Measurements from ENCODE around the gene KIF3B. TPM values are rescaled to one million over a fixed set of nuclear protein-coding genes. Genes with fewer than 3 reads are reported as not detected.

The KIF3B gene
- total RNA-seq, 1 experiment from 2014 or later: 24.3 TPM

DNA sequence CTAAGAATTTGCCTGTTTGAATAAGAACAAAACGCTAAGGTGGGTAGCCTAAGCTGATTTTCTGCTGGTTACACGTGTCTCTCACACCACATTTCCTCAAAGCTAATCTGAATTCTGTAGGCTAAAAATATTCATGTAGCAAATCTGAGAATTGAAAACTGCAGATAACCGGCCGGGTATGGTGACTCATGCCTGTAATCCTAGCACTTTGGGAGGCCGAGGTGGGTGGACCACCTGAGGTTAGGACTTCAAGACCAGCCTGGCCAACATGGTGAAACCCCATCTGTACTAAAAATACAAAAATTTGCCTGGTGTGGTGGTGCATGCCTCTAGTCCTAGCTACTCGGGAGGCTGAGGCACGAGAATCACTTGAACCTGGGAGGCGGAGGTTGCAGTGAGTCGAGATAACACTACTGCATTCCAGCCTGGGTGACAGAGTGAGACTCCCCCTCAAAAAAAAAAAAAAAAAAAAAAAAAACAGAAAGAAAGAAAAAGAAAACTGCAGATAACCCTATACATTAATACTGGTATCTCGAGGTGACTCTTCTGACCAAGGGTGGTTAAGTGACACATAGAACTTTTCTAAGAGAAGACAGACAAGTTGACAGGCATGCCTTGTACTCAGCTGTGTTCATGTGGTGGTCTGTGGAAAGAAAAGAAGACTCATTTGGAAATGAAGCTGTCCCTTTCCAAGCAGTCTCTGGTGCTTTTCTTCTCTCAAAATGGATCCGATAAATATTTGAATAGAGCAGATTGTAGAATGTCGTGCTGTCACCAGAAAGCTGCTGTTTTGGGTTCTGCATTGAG, 55.9 kb downstream of the KIF3B start:
- no peak for DNase-seq (ENCODE audit: low spot score)
- Histone ChIP-seq H3K27me3 (replicated peaks; ENCODE audit: insufficient read depth, low read depth, low read length, poor library complexity) (no peaks in the 10 kb centered on the region), H3K27ac (ENCODE audit: low read depth, low read length, poor library complexity, severe bottlenecking) (no peak overlapping the region), H3K4me1 (ENCODE audit: insufficient read depth, low read length, poor library complexity, severe bottlenecking) (no peaks in the 10 kb centered on the region), H3K9me3 (ENCODE audit: low read depth, low read length, poor library complexity, severe bottlenecking) (no peaks in the 10 kb centered on the region), H3K4me3 (ENCODE audit: low read depth, low read length, poor library complexity, severe bottlenecking) (no peak overlapping the region), H3K36me3 (ENCODE audit: insufficient read depth, low read length, poor library complexity, severe bottlenecking) (peaks cover 16% of the 10 kb centered on the region)
- BruUV-seq (replicated peaks): no TSS peak
- intact Hi-C loops (cut with micrococcal nuclease; ENCODE audit: unreplicated experiment): loop anchor here (10.0 kb wide), 1 partner anchor 321 kb away; no protein-coding TSS in a partner anchor
- TF ChIP-seq EZH2 (IDR thresholded peaks at IDR 0.05; ENCODE audit: borderline replicate concordance, low read depth, low read length, poor library complexity, severe bottlenecking): no peak
- TF ChIP-seq, protein P1, sequence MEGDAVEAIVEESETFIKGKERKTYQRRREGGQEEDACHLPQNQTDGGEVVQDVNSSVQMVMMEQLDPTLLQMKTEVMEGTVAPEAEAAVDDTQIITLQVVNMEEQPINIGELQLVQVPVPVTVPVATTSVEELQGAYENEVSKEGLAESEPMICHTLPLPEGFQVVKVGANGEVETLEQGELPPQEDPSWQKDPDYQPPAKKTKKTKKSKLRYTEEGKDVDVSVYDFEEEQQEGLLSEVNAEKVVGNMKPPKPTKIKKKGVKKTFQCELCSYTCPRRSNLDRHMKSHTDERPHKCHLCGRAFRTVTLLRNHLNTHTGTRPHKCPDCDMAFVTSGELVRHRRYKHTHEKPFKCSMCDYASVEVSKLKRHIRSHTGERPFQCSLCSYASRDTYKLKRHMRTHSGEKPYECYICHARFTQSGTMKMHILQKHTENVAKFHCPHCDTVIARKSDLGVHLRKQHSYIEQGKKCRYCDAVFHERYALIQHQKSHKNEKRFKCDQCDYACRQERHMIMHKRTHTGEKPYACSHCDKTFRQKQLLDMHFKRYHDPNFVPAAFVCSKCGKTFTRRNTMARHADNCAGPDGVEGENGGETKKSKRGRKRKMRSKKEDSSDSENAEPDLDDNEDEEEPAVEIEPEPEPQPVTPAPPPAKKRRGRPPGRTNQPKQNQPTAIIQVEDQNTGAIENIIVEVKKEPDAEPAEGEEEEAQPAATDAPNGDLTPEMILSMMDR (conservative IDR thresholded peaks at IDR 0.05; ENCODE audit: low read depth, low read length): no peak
- ChIA-PET CTCF (no interaction called here), POLR2A (ENCODE audit: low non-redundant PET) (no interaction called here)

GRCh38 chr20:32333988-32334885, 56.8 kb downstream of the KIF3B start:
- Histone ChIP-seq H3K27me3 (replicated peaks; ENCODE audit: insufficient read depth, low read depth, low read length, poor library complexity) (no peaks in the 10 kb centered on the region), H3K36me3 (ENCODE audit: insufficient read depth, low read length, poor library complexity, severe bottlenecking) (peaks cover 16% of the 10 kb centered on the region), H3K4me1 (ENCODE audit: insufficient read depth, low read length, poor library complexity, severe bottlenecking) (no peaks in the 10 kb centered on the region), H3K4me3 (ENCODE audit: low read depth, low read length, poor library complexity, severe bottlenecking) (no peak overlapping the region), H3K9me3 (ENCODE audit: low read depth, low read length, poor library complexity, severe bottlenecking) (no peaks in the 10 kb centered on the region), H3K27ac (ENCODE audit: low read depth, low read length, poor library complexity, severe bottlenecking) (peak overlapping the region; percentile 13)
- no TSS peak for BruUV-seq (replicated peaks)
- ChIA-PET CTCF (no interaction called here), POLR2A (ENCODE audit: low non-redundant PET) (no interaction called here)
- TF ChIP-seq EZH2 (IDR thresholded peaks at IDR 0.05; ENCODE audit: borderline replicate concordance, low read depth, low read length, poor library complexity, severe bottlenecking): no peak
- TF ChIP-seq, protein P1 (conservative IDR thresholded peaks at IDR 0.05; ENCODE audit: low read depth, low read length): no peak
- no peak for DNase-seq (ENCODE audit: low spot score)
- intact Hi-C loops (cut with micrococcal nuclease; ENCODE audit: unreplicated experiment): loop anchor here (10.0 kb wide), 1 partner anchor 321 kb away; no protein-coding TSS in a partner anchor

- H3K27ac ChIP-seq (ENCODE audit: low read depth, low read length, poor library complexity, severe bottlenecking): no peak overlapping the region
- TF ChIP-seq, protein P1 (conservative IDR thresholded peaks at IDR 0.05; ENCODE audit: low read depth, low read length): peak; percentile 56
- no peak for TF ChIP-seq EZH2 (IDR thresholded peaks at IDR 0.05; ENCODE audit: borderline replicate concordance, low read depth, low read length, poor library complexity, severe bottlenecking)
- CTCF ChIA-PET: interaction anchor here (0.5 kb wide), 1 partner anchor 89 kb away, joined by 6 read pairs; no protein-coding TSS in a partner anchor
- DNase-seq (ENCODE audit: low spot score): peak; percentile 49
- H3K4me1 ChIP-seq (ENCODE audit: insufficient read depth, low read length, poor library complexity, severe bottlenecking): no peaks in the 10 kb centered on the region
- intact Hi-C loops (cut with micrococcal nuclease; ENCODE audit: unreplicated experiment): loop anchor here (10.0 kb wide), 1 partner anchor 318 kb away; no protein-coding TSS in a partner anchor
- H3K27me3 ChIP-seq (replicated peaks; ENCODE audit: insufficient read depth, low read depth, low read length, poor library complexity): no peaks in the 10 kb centered on the region
- POLR2A ChIA-PET (ENCODE audit: low non-redundant PET): no interaction called here
- no peak overlapping the region for H3K4me3 ChIP-seq (ENCODE audit: low read depth, low read length, poor library complexity, severe bottlenecking)
- H3K36me3 ChIP-seq (ENCODE audit: insufficient read depth, low read length, poor library complexity, severe bottlenecking): peaks cover 4% of the 10 kb centered on the region
- H3K9me3 ChIP-seq (ENCODE audit: low read depth, low read length, poor library complexity, severe bottlenecking): no peaks in the 10 kb centered on the region
- no TSS peak for BruUV-seq (replicated peaks)
These were observed 59.5 kb downstream of the KIF3B start for GRCh38 chr20:32336918-32337347.

All from A673 (cell line).